HEK293 (cell line): ENCODE data around the gene RHOF.
"Not testable (repeated sequence)": the region's sequence is repeated elsewhere in the genome, so short reads cannot be mapped to it uniquely, and the experiment has no call there.

Experiments used
- CTCF ChIA-PET: fragments of 350-600 bp; formaldehyde crosslinking; extraction: SDS; loops from one replicate; lab custom pipeline; 2021; ENCODE audit warnings: antibody characterized with exemption; lab: Yijun Ruan, JAX
- POLR2A ChIA-PET: fragments of 300-600 bp; formaldehyde crosslinking; extraction: SDS; loops from one replicate; lab custom pipeline; 2020; ENCODE audit warnings: antibody characterized with exemption, inconsistent platforms; lab: Yijun Ruan, JAX
- H3K27ac ChIP-seq: fragments of 200-500 bp; sonication (Bioruptor generic); 2 replicates; pipeline ENCODE4 v1.5.1; 2014; ENCODE audit warnings: low read depth, low read length, control low read depth, inconsistent platforms; ENCODE audit errors: extremely low read depth
- H3K36me3 ChIP-seq, 2 experiments: fragments of 200-500 bp in 1 of 2; sonication (Bioruptor generic) in 1 of 2; 1 replicate in 1 of 2; 2 replicates in 1 of 2; pipeline ENCODE4 v1.5.1; 2014 to 2017; ENCODE audit warnings: inconsistent platforms in 2 of 2, low read length in 2 of 2; ENCODE audit not compliant: control insufficient read depth in 2 of 2, insufficient read depth in 1 of 2
- H3K4me1 ChIP-seq: fragments of 200-500 bp; sonication (Bioruptor generic); 2 replicates; pipeline ENCODE4 v1.5.1; 2014; ENCODE audit warnings: mild to moderate bottlenecking, low read length, inconsistent platforms; ENCODE audit not compliant: control insufficient read depth, insufficient read depth
- H3K4me3 ChIP-seq: 2 replicates; pipeline ENCODE4 v1.5.1; 2011; ENCODE audit warnings: low read depth, mild to moderate bottlenecking, control low read depth, low read length, moderate library complexity
- H3K9me3 ChIP-seq: fragments of 200-500 bp; sonication (Bioruptor generic); 2 replicates; pipeline ENCODE4 v1.5.1; 2014; ENCODE audit warnings: low read depth, low read length, inconsistent platforms; ENCODE audit not compliant: control insufficient read depth, insufficient read depth
- GLIS1 ChIP-seq: fragments of 450-650 bp; formaldehyde crosslinking; IDR thresholded peaks from 2 replicates; pipeline ENCODE4 v1.5.1; 2016; ENCODE audit warnings: missing biosample characterization, missing genetic modification characterization
- GLIS2 ChIP-seq: fragments of 450-650 bp; formaldehyde crosslinking; IDR thresholded peaks from 2 replicates; pipeline ENCODE4 v1.5.1; 2016; ENCODE audit warnings: missing biosample characterization, missing genetic modification characterization
- RBAK ChIP-seq: fragments of 450-650 bp; formaldehyde crosslinking; IDR thresholded peaks from 2 replicates; pipeline ENCODE4 v1.5.1; 2016; ENCODE audit warnings: missing biosample characterization, missing genetic modification characterization
- ZNF114 ChIP-seq: fragments of 450-650 bp; formaldehyde crosslinking; IDR thresholded peaks from 2 replicates; pipeline ENCODE4 v1.5.0; 2017; ENCODE audit warnings: missing biosample characterization, missing genetic modification characterization
- ZNF202 ChIP-seq: fragments of 450-650 bp; formaldehyde crosslinking; IDR thresholded peaks from 2 replicates; pipeline ENCODE4 v1.5.1; 2016; ENCODE audit warnings: missing biosample characterization, missing genetic modification characterization, borderline replicate concordance
- ZNF292 ChIP-seq: fragments of 450-650 bp; formaldehyde crosslinking; IDR thresholded peaks from 2 replicates; pipeline ENCODE4 v1.5.1; 2016; ENCODE audit warnings: low read depth, missing biosample characterization, missing genetic modification characterization, borderline replicate concordance
- ZNF391 ChIP-seq: fragments of 450-650 bp; formaldehyde crosslinking; IDR thresholded peaks from 2 replicates; pipeline ENCODE4 v1.5.1; 2016; ENCODE audit warnings: low read depth, missing biosample characterization, missing genetic modification characterization, borderline replicate concordance
- ZNF776 ChIP-seq: fragments of 450-650 bp; formaldehyde crosslinking; IDR thresholded peaks from 2 replicates; pipeline ENCODE4 v1.5.0; 2017; ENCODE audit warnings: missing biosample characterization, missing genetic modification characterization, borderline replicate concordance
- ZNF785 ChIP-seq: fragments of 450-650 bp; formaldehyde crosslinking; IDR thresholded peaks from 2 replicates; pipeline ENCODE4 v1.5.1; 2016; ENCODE audit warnings: missing biosample characterization, missing genetic modification characterization
- ZNF837 ChIP-seq: fragments of 450-650 bp; formaldehyde crosslinking; IDR thresholded peaks from 2 replicates; pipeline ENCODE4 v1.5.1; 2016; ENCODE audit warnings: missing biosample characterization, missing genetic modification characterization
- ZSCAN23 ChIP-seq: fragments of 450-650 bp; formaldehyde crosslinking; IDR thresholded peaks from 2 replicates; pipeline ENCODE4 v1.5.1; 2016; ENCODE audit warnings: missing biosample characterization, missing genetic modification characterization
- TF ChIP-seq, protein P1 (sequence below): fragments of 450-650 bp; formaldehyde crosslinking; IDR thresholded peaks from 2 replicates; pipeline ENCODE4 v1.5.1; 2017; ENCODE audit warnings: missing biosample characterization, missing genetic modification characterization
- TF ChIP-seq, protein P2 (sequence below): fragments of 450-650 bp; formaldehyde crosslinking; IDR thresholded peaks from 2 replicates; pipeline ENCODE4 v1.5.1; 2017; ENCODE audit warnings: missing biosample characterization, missing genetic modification characterization

Gene RHOF

DNA sequence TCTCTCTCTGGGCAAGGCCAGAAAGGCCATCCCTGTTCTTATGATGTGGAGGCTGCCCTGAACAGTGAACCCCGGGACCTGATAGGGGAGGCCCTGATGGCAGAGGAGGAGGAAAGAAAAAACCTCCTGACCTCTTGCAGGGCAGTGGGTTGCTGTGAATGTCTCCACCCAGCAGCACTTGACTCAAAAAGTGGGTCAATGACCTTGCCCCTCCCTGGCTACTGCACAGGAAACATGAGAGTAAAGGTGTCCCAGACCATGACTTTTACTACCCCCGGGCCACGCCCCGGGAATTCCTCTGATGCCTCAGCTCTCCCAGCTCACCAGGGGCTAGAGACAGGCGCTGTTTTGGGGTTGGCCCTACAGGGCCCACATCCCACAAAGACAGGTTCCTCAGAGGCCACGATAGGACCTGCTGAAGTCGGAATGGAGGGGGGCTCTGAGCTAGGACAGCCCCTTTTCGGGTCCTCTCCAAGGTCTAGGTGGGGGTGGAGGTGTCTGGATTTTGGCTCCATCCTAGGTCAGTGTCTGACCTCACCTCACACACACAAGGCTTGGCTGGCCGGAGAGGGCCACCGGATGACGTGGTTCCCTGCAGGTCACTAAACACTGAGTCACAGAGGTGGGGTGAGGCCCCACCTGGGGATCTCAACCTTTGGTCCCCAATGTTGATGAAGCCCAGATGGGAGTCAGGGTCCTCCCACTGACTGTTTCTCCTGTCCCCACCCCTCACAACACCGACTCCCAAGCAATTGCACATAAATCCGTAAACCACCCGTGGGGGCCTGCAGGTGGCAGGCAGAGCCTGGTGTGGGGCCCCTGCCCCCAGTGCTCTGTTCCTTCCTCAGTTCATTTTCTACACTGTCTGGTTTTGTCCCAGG lies 1.6 kb downstream of the RHOF start:
- TF ChIP-seq GLIS2 (peak; percentile 43), ZNF776 (tag by site-specific recombination) (no peak), GLIS1 (peak; percentile 48; the same call in 1 of the 2 replicates), ZNF292 (tag by site-specific recombination) (no peak)
- TF ChIP-seq, protein P1, sequence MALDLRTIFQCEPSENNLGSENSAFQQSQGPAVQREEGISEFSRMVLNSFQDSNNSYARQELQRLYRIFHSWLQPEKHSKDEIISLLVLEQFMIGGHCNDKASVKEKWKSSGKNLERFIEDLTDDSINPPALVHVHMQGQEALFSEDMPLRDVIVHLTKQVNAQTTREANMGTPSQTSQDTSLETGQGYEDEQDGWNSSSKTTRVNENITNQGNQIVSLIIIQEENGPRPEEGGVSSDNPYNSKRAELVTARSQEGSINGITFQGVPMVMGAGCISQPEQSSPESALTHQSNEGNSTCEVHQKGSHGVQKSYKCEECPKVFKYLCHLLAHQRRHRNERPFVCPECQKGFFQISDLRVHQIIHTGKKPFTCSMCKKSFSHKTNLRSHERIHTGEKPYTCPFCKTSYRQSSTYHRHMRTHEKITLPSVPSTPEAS = no peak

DNA sequence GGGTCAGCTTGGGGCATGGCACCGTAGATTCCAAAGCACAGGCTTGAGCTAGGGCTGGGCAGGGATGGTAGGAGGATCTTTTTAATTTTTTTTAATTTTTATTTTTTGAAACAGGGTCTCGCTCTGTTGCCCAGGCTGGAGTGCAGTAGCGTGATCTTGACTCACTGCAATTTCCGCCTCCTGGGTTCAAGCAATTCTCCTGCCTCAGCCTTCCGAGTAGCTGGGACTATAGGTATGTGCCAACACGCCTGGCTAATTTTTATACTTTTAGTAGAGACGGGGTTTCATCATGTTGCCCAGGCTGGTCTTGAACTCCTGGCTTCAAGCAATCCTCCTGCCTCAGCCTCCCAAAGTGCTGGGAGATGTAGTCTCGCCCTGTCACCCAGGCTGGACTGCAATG lies 2.7 kb downstream of the RHOF start:
- not testable (repeated sequence) for H3K27ac ChIP-seq, H3K36me3 ChIP-seq, H3K4me3 ChIP-seq, H3K9me3 ChIP-seq, H3K4me1 ChIP-seq
- ChIA-PET POLR2A (interaction anchor here (1.2 kb wide), 1 partner anchor 12 kb away, joined by 5 read pairs; no protein-coding TSS in a partner anchor), CTCF (interaction anchor here (0.7 to 9.8 kb wide), 4 partner anchors 11 to 96 kb away, joined by 3 to 393 read pairs (median 222); partner anchors contain the start of gene SETD1B)

More for the DNA sequence above, 1.6 kb downstream of the RHOF start:
- Histone ChIP-seq H3K27ac (no peak overlapping the region), H3K9me3 (no peaks in the 10 kb centered on the region), H3K36me3 (peaks cover 0 to 16% of the 10 kb centered on the region in 2 experiments; a peak in 1 of 3 replicates), H3K4me1 (peaks cover under 1% of the 10 kb centered on the region; the same call in 1 of the 2 replicates), H3K4me3 (no peak overlapping the region)
- POLR2A ChIA-PET = interaction anchor here (1.2 to 8.9 kb wide), 2 partner anchors 11 to 17 kb away, joined by 5 to 165 read pairs; no protein-coding TSS in a partner anchor
- CTCF ChIA-PET = interaction anchor here (0.7 to 9.8 kb wide), 5 partner anchors 12 to 239 kb away, joined by 3 to 393 read pairs (median 205); partner anchors contain the start of gene SETD1B

DNA sequence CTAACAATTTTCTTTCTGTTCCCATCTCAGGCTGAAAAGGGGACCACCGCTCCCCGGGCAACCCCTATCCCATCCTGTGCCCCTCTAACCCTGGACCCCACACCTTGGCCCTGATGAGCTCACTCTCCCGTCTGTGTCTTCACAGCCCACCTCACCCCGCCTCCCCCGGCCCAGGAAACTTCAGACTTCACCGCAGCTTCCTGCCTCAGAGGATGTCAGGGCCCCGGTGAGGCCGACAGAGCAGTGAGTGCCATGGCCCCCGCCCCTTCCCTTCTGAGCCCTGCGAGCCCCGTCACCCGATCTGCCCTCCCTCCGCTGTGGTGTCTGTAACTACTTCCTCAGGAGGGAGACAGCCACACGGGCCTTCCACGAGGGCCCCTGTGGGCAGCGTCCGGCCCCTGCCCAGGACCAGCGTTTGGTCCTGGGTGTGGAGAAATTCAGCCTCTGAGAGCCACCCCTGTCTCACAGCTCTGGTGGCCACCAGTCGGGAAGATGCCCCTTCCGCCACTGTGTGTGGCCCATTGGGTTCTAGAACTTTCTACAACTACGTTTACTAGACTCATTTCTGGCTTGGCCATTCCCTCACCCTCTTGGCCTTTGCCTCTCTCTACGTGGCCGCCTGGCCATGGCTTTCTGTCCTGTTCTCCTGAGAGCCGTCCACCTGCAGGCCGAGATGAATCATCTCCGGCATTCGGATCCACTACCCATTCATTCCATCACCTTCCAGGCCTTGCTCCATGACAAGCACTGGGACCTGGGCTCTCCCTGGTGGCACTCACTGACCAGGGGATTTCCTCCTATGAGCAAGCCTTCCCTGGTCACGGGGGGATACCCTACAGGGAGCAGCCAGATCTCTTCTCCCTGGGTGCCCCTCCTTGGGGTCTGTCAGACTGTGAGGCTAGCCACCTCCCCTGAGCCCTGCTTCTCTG lies 3.4 kb downstream of the RHOF start:
- ChIA-PET POLR2A (interaction anchor here (1.2 kb wide), 1 partner anchor 13 kb away, joined by 5 read pairs; no protein-coding TSS in a partner anchor), CTCF (interaction anchor here (9.0 to 9.8 kb wide), 2 partner anchors 10 to 19 kb away, joined by 238 to 393 read pairs; partner anchors contain the start of gene SETD1B)
- H3K4me1 ChIP-seq = no peaks in the 10 kb centered on the region; the same call in 1 of the 2 replicates
- peaks cover 0 to under 1% of the 10 kb centered on the region in 2 experiments; a peak in 1 of 3 replicates for H3K36me3 ChIP-seq
- no peaks in the 10 kb centered on the region for H3K9me3 ChIP-seq
- H3K27ac ChIP-seq = no peak overlapping the region
- TF ChIP-seq GLIS1 (peak; percentile 62), ZNF202 (tag by site-specific recombination) (no peak)
- no peak overlapping the region for H3K4me3 ChIP-seq

DNA sequence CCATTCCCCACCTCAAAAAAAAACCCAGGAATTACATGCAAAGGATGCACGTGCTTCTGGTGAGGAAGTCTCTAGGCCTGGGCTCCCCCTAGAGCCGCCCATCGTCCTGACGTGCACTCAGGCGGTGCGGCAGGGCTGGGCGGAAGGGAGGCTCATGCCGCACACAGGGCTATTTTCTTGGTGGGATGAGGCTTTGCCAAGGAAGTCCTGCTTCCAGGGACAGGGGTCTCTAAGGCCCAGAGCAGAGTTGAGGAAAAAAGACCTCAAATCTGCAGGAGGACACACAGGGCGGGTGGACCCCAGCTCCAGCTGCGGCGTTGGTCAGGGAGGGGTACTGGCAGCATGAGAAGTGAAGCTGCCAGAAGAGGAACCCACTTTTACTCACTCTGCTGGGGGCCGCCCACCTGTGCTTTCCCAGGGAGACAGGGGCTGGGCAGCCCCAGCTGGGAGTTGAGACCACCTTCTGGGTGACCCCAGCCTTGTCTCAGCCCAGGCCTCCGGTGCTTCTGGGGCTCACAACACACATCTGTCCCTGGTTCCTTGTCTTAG lies 4.2 kb downstream of the RHOF start:
- no peaks in the 10 kb centered on the region for H3K4me1 ChIP-seq
- no peak overlapping the region for H3K4me3 ChIP-seq
- POLR2A ChIA-PET = no interaction called here
- CTCF ChIA-PET = interaction anchor here (0.6 to 9.8 kb wide), 2 partner anchors 9 to 31 kb away, joined by 5 to 238 read pairs; no protein-coding TSS in a partner anchor
- TF ChIP-seq ZNF114 (tag by site-specific recombination) = no peak
- TF ChIP-seq RBAK (tag by site-specific recombination) = no peak
- TF ChIP-seq ZNF785 (tag by site-specific recombination) = no peak
- no peak for TF ChIP-seq ZNF391 (tag by site-specific recombination)
- TF ChIP-seq ZSCAN23 (tag by site-specific recombination) = no peak
- TF ChIP-seq, protein P2, sequence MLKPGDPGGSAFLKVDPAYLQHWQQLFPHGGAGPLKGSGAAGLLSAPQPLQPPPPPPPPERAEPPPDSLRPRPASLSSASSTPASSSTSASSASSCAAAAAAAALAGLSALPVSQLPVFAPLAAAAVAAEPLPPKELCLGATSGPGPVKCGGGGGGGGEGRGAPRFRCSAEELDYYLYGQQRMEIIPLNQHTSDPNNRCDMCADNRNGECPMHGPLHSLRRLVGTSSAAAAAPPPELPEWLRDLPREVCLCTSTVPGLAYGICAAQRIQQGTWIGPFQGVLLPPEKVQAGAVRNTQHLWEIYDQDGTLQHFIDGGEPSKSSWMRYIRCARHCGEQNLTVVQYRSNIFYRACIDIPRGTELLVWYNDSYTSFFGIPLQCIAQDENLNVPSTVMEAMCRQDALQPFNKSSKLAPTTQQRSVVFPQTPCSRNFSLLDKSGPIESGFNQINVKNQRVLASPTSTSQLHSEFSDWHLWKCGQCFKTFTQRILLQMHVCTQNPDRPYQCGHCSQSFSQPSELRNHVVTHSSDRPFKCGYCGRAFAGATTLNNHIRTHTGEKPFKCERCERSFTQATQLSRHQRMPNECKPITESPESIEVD (tag by site-specific recombination) = no peak
- TF ChIP-seq ZNF837 (tag by site-specific recombination) = no peak
- H3K27ac ChIP-seq = no peak overlapping the region
- no peaks in the 10 kb centered on the region for H3K36me3 ChIP-seq
- H3K9me3 ChIP-seq = no peaks in the 10 kb centered on the region
